ENCODE results near the gene PCSK7. TPM values are rescaled to one million over a fixed set of nuclear protein-coding genes. Genes with fewer than 3 reads are reported as not detected.

PCSK7 gene
- total and polyA plus RNA-seq, 2 of the 4 experiments (the other 2 are of a cell fraction) = 35.8 to 54.3 TPM

GRCh38 chr11:117172724-117173421 is 59.0 kb downstream of the PCSK7 start:
- H3K9ac ChIP-seq (ENCODE audit: low read depth, low read length) = no peak overlapping the region
- WGBS, 2 experiments (ENCODE audit: extremely low coverage in 2 of 2, insufficient read length in 1 of 2) = 95% methylated on average over 8 of the region's 14 CpGs; no CpG with 5 or more reads in 1 of the 2 experiments
- no peak overlapping the region for H2BK5ac ChIP-seq (ENCODE audit: low read depth, low read length, poor library complexity, severe bottlenecking)
- H3K18ac ChIP-seq (ENCODE audit: low read depth, low read length) = no peak overlapping the region
- H2AK9ac ChIP-seq (replicated peaks; ENCODE audit: low read depth, low read length, poor library complexity) = no peak overlapping the region
- intact Hi-C loops (cut with micrococcal nuclease) = no loop called here
- dilution Hi-C loops (cut with HindIII; ENCODE audit: low sequenced_read_pairs, unreplicated experiment) = no loop called here
- BruUV-seq (replicated peaks) = no TSS peak
- no peak overlapping the region for H2BK20ac ChIP-seq (ENCODE audit: low read depth, low read length)
- H3K23ac ChIP-seq (ENCODE audit: low read depth, low read length) = no peak overlapping the region
- H2BK120ac ChIP-seq (ENCODE audit: low read depth, low read length) = no peak overlapping the region
- H3K4me1 ChIP-seq (ENCODE audit: control insufficient read depth, insufficient read depth, low read length) = peaks cover 14% of the 10 kb centered on the region
- no peak overlapping the region for H3K4me3 ChIP-seq (ENCODE audit: insufficient read depth, low read depth, low read length)
- H2AFZ ChIP-seq (replicated peaks; ENCODE audit: low read length, poor library complexity) = no peak overlapping the region
- H3K9me3 ChIP-seq (ENCODE audit: control insufficient read depth, insufficient read depth, low read length) = no peaks in the 10 kb centered on the region
- H3K4ac ChIP-seq (ENCODE audit: low read depth, low read length) = no peak overlapping the region
- peak overlapping the region in 1 of 2 experiments; percentile 5; a peak in 1 of 4 replicates for H4K8ac ChIP-seq (ENCODE audit: low read depth in 2 of 2, low read length in 2 of 2)
- no peak overlapping the region for H2AK5ac ChIP-seq (ENCODE audit: low read depth, low read length)
- no peaks in the 10 kb centered on the region for H3K27me3 ChIP-seq (ENCODE audit: control insufficient read depth, insufficient read depth, low read length)
- in situ Hi-C loops (cut with MboI; ENCODE audit: low sequenced_read_pairs) = no loop called here
- H3K79me1 ChIP-seq (ENCODE audit: low read depth in 1 of 2, low read length in 2 of 2) = peaks cover 2 to 38% of the 10 kb centered on the region in 2 experiments; a peak in 2 of 4 replicates
- ATAC-seq (ENCODE audit: low read depth) = no peak
- POLR2A ChIA-PET (ENCODE audit: unreplicated experiment) = no interaction called here
- peaks cover 5% of the 10 kb centered on the region for H3K36me3 ChIP-seq (ENCODE audit: control insufficient read depth, insufficient read depth, low read length)
- TF ChIP-seq RFX5 (IDR thresholded peaks at IDR 0.05; ENCODE audit: low read depth, low read length) (no peak), USF2 (IDR thresholded peaks at IDR 0.05; ENCODE audit: low read depth, low read length) (peak; percentile 19; the same call in 1 of the 2 replicates)
- CTCF ChIA-PET = no interaction called here
- peaks cover 13% of the 10 kb centered on the region for H3K9me1 ChIP-seq (ENCODE audit: insufficient read depth, low read length)
- H4K20me1 ChIP-seq (ENCODE audit: insufficient read depth, low read length) = peaks cover 10% of the 10 kb centered on the region
- H4K5ac ChIP-seq (ENCODE audit: low read depth, low read length) = no peak overlapping the region
- H4K91ac ChIP-seq (ENCODE audit: insufficient read depth, low read depth, low read length) = no peak overlapping the region
- no peak overlapping the region for H3K14ac ChIP-seq (replicated peaks; ENCODE audit: low read depth, low read length)
- no peak overlapping the region for H2BK15ac ChIP-seq (ENCODE audit: low read depth, low read length)
- no peak overlapping the region for H3K56ac ChIP-seq (ENCODE audit: extremely low read depth, insufficient read depth, low read length)
- H3K27ac ChIP-seq (ENCODE audit: insufficient read depth, low read length) = no peak overlapping the region
- DNase-seq = no peak
- no peak overlapping the region for H3K4me2 ChIP-seq (ENCODE audit: low read depth, low read length)
